Upper lobe of left lung (tissue), 4 donors: ENCODE results near the gene HAT1.

ENCODE experiments used
- EP300 ChIP-seq, 4 donors: sonication (generic); formaldehyde crosslinking; IDR thresholded peaks; one replicate each; pipeline ENCODE4 v1.5.1; 2017; ENCODE audit warnings: antibody characterized with exemption in 4 of 4, control low read depth in 2 of 4
- POLR2A ChIP-seq, 4 donors: fragments of 450-650 bp; IDR thresholded peaks; one replicate each; pipeline ENCODE4 v1.5.1; 2016 to 2017; ENCODE audit warnings: antibody characterized with exemption in 4 of 4, mild to moderate bottlenecking in 2 of 4
- POLR2AphosphoS5 ChIP-seq, 2 donors: sonication (generic); formaldehyde crosslinking; IDR thresholded peaks; one replicate each; pipeline ENCODE4 v1.5.1; 2017; ENCODE audit warnings: antibody characterized with exemption in 2 of 2
- TF ChIP-seq, protein P1 (sequence below), 6 experiments: fragments of 450-650 bp in 4 of 6; fragments of 200-600 bp in 2 of 6; sonication (generic) in 2 of 6; IDR thresholded peaks; one replicate each; pipeline ENCODE4 v1.5.1; 2016 to 2019; ENCODE audit warnings: antibody characterized with exemption in 6 of 6

- TF ChIP-seq, protein P1, sequence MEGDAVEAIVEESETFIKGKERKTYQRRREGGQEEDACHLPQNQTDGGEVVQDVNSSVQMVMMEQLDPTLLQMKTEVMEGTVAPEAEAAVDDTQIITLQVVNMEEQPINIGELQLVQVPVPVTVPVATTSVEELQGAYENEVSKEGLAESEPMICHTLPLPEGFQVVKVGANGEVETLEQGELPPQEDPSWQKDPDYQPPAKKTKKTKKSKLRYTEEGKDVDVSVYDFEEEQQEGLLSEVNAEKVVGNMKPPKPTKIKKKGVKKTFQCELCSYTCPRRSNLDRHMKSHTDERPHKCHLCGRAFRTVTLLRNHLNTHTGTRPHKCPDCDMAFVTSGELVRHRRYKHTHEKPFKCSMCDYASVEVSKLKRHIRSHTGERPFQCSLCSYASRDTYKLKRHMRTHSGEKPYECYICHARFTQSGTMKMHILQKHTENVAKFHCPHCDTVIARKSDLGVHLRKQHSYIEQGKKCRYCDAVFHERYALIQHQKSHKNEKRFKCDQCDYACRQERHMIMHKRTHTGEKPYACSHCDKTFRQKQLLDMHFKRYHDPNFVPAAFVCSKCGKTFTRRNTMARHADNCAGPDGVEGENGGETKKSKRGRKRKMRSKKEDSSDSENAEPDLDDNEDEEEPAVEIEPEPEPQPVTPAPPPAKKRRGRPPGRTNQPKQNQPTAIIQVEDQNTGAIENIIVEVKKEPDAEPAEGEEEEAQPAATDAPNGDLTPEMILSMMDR (IDR thresholded peaks at IDR 0.05) = no peak
- TF ChIP-seq POLR2A (IDR thresholded peaks at IDR 0.05) (no peak), EP300 (IDR thresholded peaks at IDR 0.05) (no peak), POLR2AphosphoS5 (IDR thresholded peaks at IDR 0.05) (no peak)
Measured at GRCh38 chr2:171941316-171941699, 19.0 kb downstream of the HAT1 start.
